Skin of body (tissue), 2 donors: ENCODE results near the gene BPIFB6. TPM values are rescaled to one million over a fixed set of nuclear protein-coding genes. Genes with fewer than 3 reads are reported as not detected.

Source experiments
- DNase-seq: peaks from one replicate; lab custom pipeline; 2025; lab: John Stamatoyannopoulos, UW
- total RNA-seq: library from RNA; depleted of rRNA; stranded (reverse); fragments of >200 nt; gene quantifications from one replicate; pipeline ENCODE4 v1.2.3, GENCODE V29; 2014

Gene BPIFB6, protein sequence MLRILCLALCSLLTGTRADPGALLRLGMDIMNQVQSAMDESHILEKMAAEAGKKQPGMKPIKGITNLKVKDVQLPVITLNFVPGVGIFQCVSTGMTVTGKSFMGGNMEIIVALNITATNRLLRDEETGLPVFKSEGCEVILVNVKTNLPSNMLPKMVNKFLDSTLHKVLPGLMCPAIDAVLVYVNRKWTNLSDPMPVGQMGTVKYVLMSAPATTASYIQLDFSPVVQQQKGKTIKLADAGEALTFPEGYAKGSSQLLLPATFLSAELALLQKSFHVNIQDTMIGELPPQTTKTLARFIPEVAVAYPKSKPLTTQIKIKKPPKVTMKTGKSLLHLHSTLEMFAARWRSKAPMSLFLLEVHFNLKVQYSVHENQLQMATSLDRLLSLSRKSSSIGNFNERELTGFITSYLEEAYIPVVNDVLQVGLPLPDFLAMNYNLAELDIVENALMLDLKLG
- not detected for total RNA-seq

- DNase-seq = no peak
These were observed at the start of gene BPIFB6 for GRCh38 chr20:33031531-33031930. TSS of gene BPIFB6 (plus strand) at chr20:33031648. CDS start at chr20:33031648, 0 bp downstream.

DNA sequence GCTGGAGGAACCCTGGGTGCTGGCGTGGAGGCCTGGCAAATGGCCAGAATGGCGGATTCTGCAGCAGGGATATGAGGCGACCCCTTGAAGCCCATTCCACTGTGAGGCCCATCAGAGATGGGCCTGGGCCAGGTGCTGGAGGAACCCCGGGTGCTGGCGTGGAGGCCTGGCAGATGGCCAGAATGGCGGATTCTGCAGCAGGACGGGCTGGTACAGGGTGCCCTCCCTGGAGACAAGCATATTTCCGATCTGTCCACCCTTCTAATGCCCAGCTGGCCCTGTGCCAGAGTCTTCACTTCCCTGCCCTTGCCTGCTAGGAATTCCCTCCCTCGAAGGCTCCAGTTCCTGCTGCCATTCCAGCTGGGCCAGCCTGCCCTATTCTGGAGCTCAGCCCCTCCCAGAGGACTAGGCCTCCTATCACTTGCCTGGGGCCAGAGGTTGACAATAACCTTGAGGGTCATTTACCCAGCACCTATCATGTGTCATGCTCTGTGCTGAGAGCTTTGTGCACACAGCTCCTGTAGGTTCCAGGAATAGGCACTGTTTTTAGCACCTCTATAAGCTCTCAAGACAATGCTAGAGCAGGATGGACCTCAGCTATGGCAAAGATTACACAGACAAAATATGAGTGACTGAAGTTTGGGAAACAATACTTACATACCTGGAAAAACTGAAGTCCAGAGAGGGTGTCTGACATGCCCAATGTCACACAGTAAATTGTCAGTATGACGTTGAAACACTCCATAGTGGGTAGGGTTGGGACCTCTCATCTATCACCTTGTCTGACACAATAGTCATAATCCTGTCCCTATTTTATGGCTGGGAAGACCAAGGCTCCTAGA, 48.6 kb upstream of the BPIFB6 start:
- no peak for DNase-seq

GRCh38 chr20:32983459-32984112, 47.9 kb upstream of the BPIFB6 start:
- DNase-seq = no peak

DNA sequence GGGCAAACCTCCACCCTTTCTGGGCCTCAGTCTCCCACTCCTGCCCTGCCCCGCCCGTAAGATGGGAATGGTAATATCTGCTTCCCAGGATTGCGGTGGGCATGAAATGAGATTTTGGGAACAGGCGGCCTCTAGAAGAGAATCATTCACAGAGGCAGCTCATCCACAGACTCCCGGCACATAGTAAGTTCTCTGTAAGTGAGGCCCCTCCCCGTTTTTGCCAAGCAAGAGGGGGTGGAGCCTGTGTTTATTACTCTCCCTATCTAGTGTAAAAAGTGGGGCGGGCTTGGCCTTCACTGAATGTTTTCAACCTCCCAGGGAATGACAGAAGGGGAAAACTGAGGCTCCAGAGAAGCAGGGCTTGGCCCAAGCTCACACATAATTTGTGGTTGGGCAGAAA, 47.3 kb upstream of the BPIFB6 start:
- DNase-seq = no peak

DNA sequence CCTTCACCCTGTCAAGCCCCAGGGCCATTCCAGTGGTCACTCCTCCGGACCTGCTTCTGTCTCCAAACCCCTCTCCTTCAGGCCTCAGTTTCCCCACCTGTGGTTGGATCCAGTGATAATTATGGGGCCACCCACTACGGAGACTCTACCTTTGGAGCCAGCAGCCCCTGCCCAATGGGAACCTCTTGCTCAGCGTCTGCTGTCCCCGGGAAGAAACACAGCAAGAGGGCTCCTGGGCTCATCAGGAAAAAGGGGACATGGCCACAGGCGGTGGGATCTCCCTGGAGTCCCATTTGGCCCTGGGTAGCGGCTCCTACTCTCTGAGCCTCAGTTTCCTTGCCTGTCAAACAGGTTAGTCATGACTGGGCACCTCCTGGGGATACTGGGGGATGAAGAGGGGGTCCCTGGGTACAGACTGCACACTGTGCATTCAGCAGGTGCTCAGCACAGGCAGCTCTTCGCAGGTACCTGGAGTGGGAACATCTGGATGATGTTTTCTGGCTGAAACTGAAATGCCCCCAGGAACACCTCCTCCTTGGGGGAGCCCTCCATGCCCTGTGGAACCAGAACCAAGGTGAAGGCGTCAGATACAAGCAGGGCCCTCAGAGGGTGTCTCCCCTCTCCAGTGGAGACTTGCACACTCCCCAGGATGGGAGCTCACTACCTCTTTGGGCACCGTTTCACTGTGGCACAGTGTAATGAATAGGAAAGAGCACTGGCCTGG, 46.7 kb upstream of the BPIFB6 start:
- no peak for DNase-seq

GRCh38 chr20:32985596-32985995, 45.9 kb upstream of the BPIFB6 start:
- no peak for DNase-seq

DNA sequence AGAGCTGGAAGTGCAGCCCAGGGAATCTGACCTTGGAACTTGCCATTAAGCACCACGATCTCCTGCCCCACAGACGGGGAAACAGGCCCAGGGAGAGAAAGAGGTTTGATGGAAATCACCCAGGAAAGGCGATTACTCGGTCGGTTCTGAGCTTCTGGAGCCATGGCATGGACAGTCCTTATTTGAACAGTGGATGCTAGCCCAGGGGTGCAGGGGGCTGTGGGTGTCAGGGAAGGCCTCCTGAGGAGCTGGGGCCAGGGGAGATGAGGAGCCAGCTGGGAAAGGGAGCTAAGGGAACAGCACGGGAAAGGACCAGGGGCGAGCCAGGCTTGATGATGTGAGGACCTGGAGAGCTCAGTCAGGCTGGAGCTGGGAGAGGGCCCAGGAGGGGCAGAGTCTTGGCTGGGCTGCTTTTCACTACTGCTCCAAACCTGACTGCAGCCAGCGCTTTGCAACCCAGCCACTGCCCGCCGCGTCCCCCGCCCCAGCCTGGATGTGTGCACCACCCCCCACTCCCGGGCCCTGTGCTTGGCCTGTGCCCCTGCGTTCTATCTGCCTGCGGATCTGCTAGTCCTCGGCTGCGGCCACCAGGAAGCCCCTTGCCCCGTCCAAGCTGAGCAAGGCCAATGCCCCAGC, 45.0 kb upstream of the BPIFB6 start:
- no peak for DNase-seq

DNA sequence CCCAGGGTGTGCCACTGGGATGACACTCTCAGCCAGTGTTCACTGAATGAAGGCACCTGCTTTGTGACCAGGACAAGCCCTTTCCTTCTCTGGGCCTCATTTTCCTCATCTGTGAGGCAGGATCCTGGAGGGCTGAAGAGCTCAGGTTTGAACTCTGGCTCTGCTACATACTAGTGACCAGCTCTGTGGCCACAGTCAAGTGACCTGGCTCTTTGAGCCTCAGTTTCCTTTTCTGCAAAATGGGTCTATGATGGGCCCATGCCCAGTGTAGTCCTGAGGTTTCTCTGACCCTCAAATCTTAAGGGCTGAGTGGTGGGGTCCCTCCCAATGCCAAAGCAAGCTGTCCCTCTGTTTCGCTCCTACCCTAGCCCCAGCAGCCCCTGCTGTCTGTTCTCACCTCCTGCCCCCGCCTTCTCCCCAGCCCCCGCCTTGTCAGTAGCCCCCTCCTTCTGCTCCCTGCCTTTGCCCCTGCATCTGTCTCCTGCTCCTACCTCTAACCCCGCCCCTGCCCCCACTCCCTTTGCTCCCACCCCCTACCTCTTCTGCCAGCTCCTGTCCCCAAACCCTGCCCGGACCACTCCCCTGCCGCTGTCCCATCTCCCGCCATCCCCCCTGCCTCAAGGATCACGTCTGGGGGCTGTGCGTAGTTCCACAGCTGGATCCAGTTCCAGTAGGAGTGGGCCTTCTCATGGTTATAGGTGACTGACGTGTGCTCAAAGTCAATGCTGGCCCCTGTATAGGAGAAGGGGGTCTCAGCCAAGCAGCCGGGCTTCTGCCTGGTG, 44.2 kb upstream of the BPIFB6 start:
- DNase-seq = no peak

DNA sequence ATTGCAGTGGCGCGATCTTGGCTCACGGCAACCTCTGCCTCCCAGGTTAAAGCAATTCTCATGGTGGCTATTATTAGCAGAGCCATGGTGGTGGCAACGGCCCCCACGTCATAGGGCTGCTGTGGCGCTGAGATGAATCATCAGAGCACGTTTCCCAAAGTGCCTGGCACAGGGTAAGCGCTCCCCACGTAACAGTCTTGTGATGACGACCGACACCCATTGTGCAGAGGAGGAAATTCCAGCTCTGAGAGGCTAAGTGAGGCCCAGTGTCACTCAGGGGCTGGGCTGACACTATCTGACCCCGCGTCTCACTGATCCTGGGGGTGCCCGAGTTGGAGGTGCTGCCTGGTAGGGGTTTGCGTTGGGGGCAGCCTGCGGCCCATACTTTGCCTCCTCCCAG, 43.4 kb upstream of the BPIFB6 start:
- DNase-seq = no peak

DNA sequence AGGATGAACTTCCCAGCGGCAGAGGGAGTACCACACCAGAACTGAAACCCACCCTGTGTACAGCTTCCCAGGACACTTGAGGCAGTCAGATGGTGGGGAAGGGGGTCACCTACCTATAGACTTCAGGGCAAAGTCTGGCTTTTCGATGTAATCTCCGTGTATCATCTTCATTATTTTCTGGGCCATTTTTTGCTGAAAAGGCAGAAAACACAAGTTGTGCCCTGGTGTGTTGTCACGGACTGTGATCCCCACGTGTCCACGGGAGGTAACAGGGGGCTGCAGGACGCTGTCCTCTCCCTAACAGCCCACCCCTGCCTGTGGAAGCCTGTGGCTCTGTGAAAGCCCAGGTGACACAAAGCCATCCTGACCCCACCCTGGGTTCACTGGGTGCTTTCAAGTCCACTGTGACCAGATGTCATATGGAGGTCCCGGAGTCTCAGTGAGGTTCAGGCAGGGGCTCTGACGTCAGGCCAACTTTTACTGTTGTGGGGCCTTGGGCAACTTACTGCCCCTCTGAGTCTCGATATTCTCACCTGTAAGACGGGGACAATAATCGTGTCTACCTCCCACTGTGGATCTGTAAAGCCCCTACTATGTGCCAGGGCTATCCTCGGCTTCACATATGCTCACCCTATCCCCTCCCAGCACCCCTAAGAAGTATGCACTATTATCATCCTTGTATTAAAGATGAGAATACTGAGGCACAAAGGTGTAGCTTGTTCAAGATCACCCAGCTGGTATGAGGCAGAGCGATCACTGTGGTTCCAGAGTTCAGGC, 41.8 kb upstream of the BPIFB6 start:
- no peak for DNase-seq

DNA sequence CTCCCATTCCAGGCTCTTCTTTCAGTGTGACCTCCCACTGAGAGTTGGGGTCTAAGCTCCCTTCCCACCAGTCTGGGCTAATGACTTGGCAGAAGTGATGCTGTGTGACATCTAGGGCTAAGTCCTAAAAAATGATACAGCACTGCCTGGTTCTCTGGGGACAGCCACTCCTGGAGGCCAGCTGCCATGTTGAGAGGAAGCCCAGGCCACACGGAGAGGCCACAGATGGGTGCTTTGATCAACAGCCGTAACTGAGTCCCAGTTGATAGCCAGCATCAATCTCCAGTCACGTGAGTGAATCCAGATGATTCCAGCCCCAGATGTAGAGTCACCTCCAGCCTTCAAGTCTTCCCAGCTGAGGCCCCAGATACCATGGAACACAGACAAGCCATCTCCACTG, 41.0 kb upstream of the BPIFB6 start:
- no peak for DNase-seq

DNA sequence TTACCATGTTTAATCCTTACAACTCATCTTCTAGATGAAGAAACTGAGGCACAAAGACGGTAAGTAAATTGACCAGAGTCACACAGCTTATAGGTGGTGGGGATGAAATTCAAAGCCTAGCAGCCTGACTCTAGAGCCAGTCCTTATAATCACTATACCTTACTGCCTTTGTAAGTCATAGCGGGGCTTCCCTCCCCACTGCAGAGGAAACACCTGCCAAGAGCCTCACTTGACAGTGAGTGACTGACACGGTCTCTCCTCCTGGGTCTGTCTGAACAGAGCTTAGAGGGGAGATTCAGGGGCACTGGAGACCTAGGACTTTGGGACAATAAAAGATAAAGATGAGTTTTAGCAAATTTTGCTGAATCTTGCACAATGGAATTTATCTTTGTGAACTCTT, 40.1 kb upstream of the BPIFB6 start:
- no peak for DNase-seq

DNA sequence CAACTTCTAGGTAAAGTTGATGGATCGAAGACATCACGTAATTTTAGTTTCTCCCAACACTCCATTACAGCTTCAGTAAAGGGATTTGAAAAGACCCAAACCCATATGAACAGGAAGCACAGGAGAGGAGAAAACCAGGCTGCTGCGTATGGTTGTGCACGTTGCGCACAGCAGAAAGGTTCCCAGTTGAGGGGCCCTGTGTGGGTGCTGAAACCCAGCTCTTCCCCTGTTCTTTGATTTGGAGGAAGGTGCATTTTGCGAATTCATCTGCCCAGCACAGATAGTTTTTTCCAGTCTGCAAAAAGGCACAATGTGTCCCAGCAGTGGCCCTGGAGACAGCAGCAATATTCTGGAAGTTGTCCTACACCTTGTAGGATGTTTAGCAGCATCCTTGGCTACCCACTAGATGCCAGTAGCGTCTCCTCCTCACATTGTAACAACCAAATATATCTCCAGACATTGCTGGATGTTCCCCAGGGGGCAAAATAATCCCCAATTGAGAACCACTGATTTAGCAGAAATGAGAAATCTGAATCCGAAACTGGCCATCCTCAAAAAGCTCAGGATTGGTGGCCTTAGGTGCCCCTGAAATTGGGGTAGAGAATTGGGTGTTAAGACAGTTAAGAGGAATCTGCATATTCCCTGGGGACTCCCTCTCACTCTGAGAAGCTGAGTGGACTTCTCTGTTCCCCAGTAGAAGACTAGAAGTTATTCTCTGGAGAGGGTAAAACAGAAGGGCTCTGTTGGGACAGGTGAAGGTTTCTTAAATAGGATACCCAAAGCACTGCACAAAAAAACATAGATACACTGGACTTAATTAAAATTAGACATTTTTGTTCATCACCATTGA, 39.4 kb upstream of the BPIFB6 start:
- DNase-seq = no peak

GRCh38 chr20:32993496-32994050, 37.9 kb upstream of the BPIFB6 start:
- DNase-seq = no peak

DNA sequence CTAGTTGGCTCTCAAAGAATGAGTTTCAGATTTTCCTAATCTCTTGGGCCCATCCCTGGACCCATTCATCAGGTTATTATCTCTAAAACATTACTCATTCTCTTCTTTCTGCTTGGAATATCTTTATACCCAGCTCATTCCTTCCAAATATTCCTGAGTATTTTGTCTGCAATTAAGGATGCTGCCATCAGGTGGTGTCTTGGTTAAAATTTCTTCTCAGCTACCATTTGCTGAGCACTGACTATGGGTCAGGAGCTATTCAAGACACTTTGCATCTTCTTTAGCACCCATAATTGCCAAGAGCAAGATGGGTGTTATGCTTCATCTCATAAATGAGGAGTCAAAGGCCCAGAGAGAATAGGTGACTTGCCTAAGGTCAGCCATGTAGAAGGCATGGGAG, 35.6 kb upstream of the BPIFB6 start:
- no peak for DNase-seq

- DNase-seq = no peak
These were observed 34.0 kb upstream of the BPIFB6 start for GRCh38 chr20:32997431-32997830.

GRCh38 chr20:32999603-33000250, 31.7 kb upstream of the BPIFB6 start:
- DNase-seq = no peak
